Right forelimb (tissue), 1 donor: ENCODE results near the gene DLK1.

Experiments
- DNase-seq: peaks from one replicate; pipeline ENCODE4 v3.0.0-alpha.2; 2018

DLK1 gene

DNA sequence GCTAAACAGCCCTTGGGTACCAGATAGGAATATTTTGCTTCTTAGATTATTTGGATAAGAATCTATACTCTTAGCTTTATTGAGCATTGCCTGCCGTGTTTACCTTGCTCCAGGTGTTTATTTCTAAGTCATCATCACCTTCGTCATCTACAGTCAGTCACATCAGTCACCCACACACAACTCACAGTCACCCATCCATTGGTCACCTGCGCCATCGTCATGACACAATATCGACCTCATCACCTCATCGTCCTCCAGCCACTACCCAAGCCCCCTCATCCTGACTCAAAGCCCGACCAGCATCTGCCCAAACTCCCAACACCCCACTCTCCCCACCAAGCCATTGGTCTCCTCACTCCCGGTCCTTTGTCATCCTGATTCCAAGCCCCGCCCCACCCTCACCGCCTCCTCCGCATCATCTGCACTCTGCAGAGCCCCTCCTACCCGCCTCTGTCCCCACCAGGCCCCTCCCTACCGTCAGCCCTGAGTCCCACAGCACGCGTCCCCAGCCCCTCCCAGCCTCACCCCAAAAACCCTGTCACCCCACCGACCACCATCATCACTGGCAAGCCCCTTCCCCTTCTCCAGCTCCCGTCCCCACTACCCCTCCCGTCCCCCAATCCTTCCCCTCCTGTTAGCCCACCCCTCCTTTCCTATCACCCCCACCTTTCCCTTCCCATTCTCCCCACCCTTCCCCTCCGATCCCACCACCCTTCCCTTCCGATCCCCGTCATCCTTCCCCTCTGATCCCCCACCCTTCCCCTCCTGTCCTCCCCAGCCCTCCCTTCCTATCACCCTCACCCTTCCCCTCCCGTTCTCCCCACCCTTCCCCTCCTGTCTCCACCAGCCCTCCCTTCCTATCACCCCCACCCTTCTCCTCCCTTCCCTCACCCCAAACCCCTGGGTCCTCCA is 9.8 kb downstream of the DLK1 start:
- peak; percentile 47 for DNase-seq

- DNase-seq: no peak
These were observed 10.8 kb downstream of the DLK1 start for GRCh38 chr14:100737526-100737925.

DNA sequence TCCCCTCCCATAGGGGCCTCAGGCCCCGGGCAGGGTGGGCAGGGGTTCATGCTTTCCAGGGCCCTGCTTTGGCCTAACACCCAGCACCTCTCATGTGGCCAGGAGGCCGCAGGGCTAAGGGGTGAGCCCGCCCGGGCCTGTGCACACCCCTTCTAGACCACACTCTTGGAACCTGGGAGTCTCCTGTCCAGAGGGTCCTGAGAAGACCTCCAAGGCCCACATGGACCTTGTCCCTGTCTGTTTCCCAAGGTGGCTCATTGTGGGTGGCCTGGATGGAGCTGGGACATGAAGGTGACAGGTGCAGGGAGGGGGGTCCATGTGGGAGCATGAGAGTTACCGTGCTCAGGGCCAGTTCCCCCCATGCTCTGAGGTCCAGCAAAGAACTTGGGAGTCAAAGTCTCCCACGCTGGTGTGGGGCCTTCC is 11.6 kb downstream of the DLK1 start:
- peak; percentile 44 for DNase-seq

- peak; percentile 43 for DNase-seq
These were observed 12.0 kb downstream of the DLK1 start for GRCh38 chr14:100738704-100739131.

DNA sequence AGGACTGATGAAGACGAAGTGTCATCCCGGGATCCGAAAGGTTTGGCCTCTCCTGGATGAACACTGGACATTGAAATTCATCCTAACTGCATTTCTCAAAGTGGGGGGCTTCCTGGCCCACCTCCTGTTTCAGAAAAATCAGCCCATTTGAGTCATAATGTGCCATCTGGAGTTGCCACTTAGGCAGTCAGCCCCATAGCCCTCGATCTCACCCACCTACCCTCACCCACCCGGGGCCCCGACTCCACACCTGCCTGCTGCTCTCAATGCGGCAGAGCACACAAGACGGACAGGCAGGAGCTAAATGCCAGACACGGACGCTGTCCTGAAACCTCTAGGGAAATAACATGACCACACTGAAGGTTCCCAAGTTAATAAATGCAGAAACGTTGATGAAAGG is 12.6 kb downstream of the DLK1 start:
- no peak for DNase-seq

DNA sequence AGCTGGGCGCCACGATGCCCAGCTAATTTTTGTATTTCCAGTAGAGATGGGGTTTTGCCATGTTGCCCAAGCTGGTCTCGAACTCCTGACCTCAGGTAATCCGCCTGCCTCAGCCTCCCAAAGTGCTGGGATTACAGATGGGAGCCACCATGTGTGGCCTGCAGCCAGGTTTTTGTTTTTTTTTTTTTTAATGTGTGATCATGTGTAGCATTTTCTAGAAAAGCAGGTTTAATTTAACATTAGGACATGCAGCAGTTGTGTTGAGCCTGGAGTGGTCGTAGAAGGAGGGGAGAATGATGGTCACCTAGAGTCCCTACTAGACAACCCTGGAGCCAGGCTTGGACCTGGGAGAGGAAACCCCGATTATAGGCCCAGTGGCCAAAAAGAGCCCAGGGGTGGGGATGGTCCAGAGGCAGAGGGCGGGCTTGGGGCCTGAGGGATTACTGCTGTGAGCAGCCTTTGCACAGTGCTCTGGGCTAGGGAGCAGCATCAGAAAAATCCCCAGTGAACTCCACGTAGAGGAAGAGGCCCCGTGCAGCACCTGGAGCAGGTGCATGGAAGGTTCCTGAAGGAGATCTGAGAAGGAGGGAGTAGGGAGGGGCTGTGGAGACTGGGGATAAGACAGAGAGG is 13.6 kb downstream of the DLK1 start:
- no peak for DNase-seq

DNA sequence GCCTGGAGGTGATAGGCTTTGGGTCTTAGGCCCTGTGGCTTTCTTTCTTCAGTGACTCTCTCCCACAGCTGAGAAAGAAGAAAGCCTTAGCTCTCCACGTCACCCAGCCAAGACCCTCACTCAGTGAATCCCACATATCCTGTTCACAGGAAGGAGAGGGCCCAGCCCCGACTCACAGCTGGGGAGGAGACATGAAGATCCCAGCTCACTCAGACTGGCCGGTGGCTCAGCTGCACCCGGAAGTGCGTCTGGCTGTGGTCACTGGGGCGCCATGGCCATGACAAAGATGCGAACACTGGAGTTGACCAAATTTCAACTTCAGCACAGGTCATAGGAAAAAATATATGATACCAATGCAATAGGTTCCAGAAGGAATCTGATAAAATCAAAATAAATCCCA is 14.2 kb downstream of the DLK1 start:
- DNase-seq: no peak

- no peak for DNase-seq
These were observed 15.3 kb downstream of the DLK1 start for GRCh38 chr14:100741966-100742365.

DNA sequence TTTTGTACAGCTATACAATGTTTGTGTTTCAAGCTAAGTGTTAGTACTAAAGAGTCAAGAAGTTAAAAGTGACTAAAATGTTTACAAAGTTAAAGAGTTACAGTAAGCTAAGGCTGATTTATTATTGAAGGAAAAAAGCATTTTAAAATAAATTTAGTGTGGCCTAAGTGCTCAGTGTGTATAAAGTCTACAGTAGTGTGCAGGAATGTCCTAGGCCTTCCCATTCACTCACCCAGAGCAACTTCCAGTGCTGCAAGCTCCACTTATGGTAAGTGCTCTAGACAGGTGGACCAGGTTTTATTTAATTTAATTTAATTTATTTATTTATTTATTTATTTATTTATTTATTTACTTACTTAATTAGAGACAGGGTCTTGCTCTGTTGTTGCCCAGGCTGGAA is 19.6 kb downstream of the DLK1 start:
- no peak for DNase-seq

DNA sequence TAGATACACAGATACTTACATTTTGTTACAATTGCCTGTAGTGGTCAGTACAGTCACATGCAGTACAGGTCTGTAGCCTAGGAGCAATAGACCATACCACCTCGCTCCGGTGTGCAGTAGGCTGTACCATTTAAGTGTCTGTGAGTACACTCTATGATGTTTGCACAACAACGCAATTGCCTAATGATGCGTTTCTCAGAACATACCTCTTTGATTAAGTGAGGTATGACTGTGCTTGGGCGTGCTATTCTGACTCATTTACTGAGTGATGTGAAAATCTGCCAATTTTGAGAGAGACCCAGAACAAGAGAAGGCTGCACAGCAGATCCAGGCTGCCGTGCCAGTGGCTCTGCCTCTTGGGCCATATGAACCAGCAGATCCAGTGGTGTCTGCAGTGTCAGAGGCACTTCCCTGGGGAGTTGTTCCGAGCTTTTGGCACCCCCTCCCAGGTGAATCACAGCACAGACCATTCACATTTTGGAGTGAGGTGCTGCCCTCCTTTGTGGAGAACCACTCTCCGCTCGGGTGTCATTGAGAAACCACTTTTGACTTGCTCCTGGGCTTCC is 20.4 kb downstream of the DLK1 start:
- DNase-seq: no peak

- no peak for DNase-seq
These were observed 21.0 kb downstream of the DLK1 start for GRCh38 chr14:100747736-100748135.

DNA sequence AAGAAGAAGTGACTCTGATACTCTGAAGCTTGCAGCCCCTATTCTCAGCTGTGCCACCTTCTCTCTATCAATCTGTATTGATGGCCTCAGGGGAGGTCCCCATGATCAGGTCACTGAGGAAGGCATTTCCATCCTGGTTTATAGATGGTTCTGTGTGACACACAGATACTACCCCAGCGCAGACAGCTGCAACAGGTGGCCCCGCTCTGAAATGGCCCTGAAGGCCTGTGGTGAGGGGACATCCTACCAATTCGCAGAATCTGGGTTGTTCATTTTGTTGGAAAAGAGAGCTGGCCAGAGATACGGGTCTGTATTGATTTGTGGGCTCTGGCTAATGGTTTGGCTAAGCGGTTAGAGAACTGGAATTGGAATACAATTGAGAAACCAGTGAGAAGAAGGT is 21.7 kb downstream of the DLK1 start:
- DNase-seq: no peak

- no peak for DNase-seq
These were observed 22.3 kb downstream of the DLK1 start for GRCh38 chr14:100748944-100749343.

DNA sequence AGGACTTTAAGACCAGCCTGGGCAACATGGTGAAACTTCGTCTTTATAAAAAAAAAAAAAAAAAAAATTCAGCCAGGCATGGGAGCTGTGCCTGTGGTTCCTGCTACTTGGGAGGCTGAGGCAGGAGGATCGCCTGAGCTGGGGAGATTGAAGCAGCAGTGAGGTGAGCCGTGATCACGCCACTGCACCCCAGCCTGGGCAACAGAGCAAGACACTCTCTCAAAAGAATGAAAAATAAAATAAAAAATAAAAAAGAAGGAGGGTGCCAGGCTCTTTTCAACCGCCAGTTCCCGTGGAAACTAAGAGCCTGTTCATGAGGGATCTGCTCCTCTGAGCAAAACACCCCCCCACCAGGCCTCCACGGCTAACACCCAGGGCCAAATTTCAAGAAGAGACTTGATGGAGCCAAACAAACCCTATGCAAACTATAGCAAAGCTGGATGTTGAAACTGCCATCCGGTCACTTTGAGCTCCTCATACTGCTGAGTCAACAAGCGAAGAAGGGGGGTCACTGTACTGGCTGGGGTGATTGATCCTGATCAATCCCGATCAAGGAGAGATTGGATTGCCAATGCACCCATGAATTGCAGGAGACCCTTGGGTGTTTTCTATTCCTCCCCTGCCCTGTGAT is 23.4 kb downstream of the DLK1 start:
- no peak for DNase-seq

GRCh38 chr14:100750762-100751699 is 24.3 kb downstream of the DLK1 start:
- DNase-seq: no peak

- no peak for DNase-seq
These were observed 27.3 kb downstream of the DLK1 start for GRCh38 chr14:100754020-100754419.

DNA sequence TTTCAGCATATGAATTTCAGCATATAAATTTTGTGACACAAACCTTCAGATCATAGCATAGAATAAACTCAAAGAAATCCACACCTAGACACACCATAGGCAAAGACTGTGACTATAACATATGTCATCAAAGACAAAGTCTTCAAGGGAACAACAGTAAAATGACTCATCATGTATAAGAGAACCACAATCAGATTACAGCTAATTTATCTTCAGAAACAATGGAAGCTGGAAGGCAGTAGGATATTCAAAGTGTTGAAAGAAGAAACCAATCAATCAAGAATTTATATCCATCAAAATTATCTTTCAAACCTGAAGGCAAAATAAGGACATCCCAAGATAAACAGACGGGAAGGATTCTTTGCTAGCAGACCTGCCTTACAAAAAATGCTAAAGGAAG is 29.0 kb downstream of the DLK1 start:
- DNase-seq: no peak

DNA sequence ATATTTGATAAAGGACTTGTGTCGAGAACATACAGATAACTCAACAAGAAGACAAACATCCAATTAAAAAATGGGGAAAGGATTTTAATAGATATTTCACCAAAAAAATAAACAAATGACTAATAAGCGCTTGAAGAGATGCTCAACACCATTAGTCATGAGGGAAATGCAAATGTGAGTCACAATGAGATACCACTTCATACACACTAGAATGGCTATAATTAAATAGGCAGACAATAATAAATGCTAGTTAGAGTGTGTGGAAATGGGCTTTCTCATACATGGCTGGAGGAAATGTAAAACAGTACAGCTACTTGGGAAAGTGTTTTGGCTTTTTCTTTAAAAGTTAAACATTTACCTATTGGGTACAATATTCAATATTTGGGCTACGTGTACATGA is 34.8 kb downstream of the DLK1 start:
- DNase-seq: no peak

DNA sequence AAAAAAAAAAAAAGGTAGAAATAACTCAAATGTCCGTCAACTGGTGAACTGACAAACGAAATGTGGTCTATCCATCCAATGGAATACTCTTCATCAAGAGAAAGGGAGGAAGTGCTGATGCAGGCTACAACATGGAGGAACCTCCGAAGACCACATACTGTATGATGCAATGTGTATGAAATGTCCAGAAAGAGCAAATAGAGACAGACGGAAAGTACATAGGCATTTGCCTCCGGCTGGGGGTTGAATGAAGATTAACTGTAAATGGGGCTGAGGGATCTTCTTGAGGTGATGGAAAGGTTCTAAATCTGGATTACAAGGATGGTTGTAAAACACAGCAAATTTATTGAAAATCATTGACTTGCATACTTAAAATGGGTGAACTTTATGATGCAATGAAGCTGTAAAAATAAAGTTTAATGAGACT is 35.4 kb downstream of the DLK1 start:
- DNase-seq: no peak

- DNase-seq: no peak
These were observed 36.2 kb downstream of the DLK1 start for GRCh38 chr14:100762901-100763300.

GRCh38 chr14:100764471-100765115 is 37.9 kb downstream of the DLK1 start:
- DNase-seq: no peak

GRCh38 chr14:100765296-100765695 is 38.6 kb downstream of the DLK1 start:
- DNase-seq: no peak
